GM20000 (cell line): ENCODE results near the gene MYL6.

ENCODE experiments used
- DNase-seq: peaks from one replicate; pipeline ENCODE4 v3.0.0; 2012; ENCODE audit warnings: low spot score
- CTCF ChIP-seq: IDR thresholded peaks from 2 replicates; pipeline ENCODE4 v1.5.1; 2012; ENCODE audit warnings: mild to moderate bottlenecking, control low read depth; ENCODE audit errors: extremely low read depth, missing control alignments

Gene MYL6

DNA sequence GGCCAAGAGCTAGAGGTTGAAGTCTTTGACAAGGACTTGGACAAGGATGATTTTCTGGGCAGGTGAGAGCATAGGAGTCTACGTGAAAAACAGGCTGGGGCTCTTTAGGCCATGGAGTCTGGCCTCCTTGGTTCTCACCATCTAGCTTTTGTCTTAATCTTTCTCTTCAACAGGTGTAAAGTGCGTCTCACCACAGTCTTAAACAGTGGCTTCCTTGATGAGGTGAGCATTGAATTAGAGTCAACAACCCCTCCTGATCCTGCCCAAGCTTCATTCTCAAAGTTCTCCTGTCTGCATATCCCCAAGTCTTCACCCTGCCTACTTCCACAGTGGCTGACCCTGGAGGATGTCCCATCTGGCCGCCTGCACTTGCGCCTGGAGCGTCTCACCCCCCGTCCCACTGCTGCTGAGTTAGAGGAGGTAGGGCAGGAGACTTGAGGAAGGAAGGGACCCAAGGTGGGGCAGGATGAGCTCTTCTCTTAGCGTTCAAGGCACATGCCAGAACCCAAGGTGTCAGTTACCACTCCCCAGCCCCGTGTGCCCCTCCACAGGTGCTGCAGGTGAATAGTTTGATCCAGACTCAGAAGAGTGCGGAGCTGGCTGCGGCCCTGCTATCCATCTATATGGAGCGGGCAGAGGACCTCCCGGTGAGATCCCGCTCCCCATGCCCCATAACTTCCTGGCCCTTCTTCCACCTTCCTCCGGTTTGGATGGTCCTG, 20.1 kb upstream of the MYL6 start:
- DNase-seq = no peak
- TF ChIP-seq CTCF = no peak

- no peak for DNase-seq
- TF ChIP-seq CTCF = no peak
Measured at GRCh38 chr12:56141946-56142784, 16.0 kb upstream of the MYL6 start.

- no peak for TF ChIP-seq CTCF
- no peak for DNase-seq
Measured at GRCh38 chr12:56143217-56143616, 14.9 kb upstream of the MYL6 start.

- no peak for DNase-seq
- TF ChIP-seq CTCF = no peak
Measured at GRCh38 chr12:56143870-56144269, 14.3 kb upstream of the MYL6 start.

DNA sequence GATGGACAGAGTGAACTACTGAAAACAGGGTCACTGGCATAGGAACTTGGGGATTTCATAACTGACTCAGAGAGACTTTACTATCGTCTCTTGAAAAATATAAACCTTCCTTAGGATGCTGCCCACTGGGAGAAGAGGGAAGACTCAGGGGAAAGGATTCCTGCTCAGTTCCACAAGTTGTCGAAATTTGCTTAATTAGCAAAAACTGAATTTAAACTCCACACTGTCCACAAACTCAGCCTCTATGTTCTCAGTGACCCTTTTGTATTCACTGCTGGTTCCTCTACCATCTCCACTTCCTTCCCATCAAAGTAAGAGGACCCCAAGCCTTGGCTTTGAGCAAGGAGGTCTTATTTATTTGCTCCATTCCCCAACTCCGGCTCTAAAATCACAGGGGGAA, 12.9 kb upstream of the MYL6 start:
- no peak for DNase-seq
- no peak for TF ChIP-seq CTCF

DNA sequence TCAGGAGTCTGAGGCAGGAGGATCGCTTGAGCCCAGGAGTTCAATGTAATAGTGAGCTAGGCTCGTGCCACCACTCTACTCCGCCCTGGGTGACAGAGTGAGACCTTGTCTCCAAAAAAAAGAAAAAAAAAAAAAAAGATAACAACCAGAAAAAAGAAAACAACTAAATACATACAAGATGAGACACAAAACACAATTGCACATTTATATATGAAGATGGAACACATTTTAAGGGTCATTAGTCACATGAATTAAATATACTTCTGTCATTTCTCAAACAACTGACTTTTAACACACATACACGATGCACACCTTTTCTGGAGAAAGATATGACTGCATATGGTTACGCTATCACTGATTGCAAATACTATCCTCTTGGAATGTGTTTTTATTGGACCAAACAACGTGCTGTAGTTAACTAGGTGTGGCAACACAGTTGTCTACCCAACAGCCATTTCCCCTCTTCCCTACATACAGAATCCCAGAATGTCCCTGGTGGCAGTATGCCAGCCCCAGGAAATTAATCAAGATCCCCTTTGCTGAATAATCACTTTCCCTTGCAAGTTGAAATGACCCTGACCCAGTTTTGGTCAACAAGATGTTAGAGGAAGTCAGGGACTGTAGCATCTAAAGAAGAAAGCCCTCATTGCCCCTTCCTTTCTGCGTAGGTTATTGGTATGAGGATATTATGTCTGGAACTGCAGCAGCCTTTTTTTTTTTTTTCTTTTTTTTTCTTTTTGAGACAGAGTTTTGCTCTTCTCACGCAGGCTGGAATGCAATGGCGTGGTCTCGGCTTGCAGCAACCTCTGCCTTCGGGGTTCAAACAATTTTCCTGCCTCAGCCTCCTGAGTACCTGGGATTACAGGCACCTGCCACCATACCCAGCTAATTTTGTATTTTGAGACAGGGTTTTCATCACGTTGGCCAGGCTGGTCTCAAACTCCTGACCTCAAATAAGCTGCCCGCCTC, 11.4 kb upstream of the MYL6 start:
- no peak for TF ChIP-seq CTCF
- no peak for DNase-seq

GRCh38 chr12:56150563-56150962, 7.6 kb upstream of the MYL6 start:
- DNase-seq = no peak
- TF ChIP-seq CTCF = no peak
